Activated B cell treated with CpG ODN at 0.5 μM for 24 hours (primary cell): ENCODE results near the gene SERPINE2. TPM values are rescaled to one million over a fixed set of nuclear protein-coding genes. Genes with fewer than 3 reads are reported as not detected.

Source experiments
- ATAC-seq: fragments of 200-7000 bp; cut with Tn5 transposase; one replicate; pipeline ENCODE4 v1.10.0; 2021; ENCODE audit warnings: low read depth, mild to moderate bottlenecking, moderate library complexity
- CTCF ChIA-PET: fragments of 350-600 bp; sonication (Branson Sonifier 250); formaldehyde crosslinking; loops from one replicate; lab custom pipeline; 2021; ENCODE audit warnings: antibody characterized with exemption; lab: Charles Lee
- POLR2A ChIA-PET: fragments of 350-600 bp; sonication (Branson Sonifier 250); formaldehyde crosslinking; loops from one replicate; lab custom pipeline; 2021; ENCODE audit warnings: antibody characterized with exemption; lab: Charles Lee
- DNase-seq: peaks from one replicate; pipeline ENCODE4 v3.0.0; 2022
- H3K27ac Mint-ChIP-seq: one replicate; pipeline ENCODE4 v1.8.0; 2020; ENCODE audit warnings: mixed read lengths
- H3K27me3 Mint-ChIP-seq: one replicate; pipeline ENCODE4 v1.8.0; 2021; ENCODE audit warnings: mixed read lengths
- H3K36me3 Mint-ChIP-seq: one replicate; pipeline ENCODE4 v1.8.0; 2021; ENCODE audit warnings: low read depth, mixed read lengths
- H3K4me1 Mint-ChIP-seq: one replicate; pipeline ENCODE4 v1.8.0; 2021; ENCODE audit warnings: mixed read lengths
- H3K4me3 Mint-ChIP-seq: one replicate; pipeline ENCODE4 v1.8.0; 2020; ENCODE audit warnings: mild to moderate bottlenecking, mixed read lengths
- H3K9me3 Mint-ChIP-seq: one replicate; pipeline ENCODE4 v1.8.0; 2020; ENCODE audit warnings: mixed read lengths
- intact Hi-C: fragments of 100-400 bp; cut with micrococcal nuclease; formaldehyde crosslinking; loops from one replicate; pipeline ENCODE4 v1.15.1; 2024
- total RNA-seq: library from RNA; stranded (reverse); gene quantifications from 2 replicates; pipeline ENCODE4 v1.2.3, GENCODE V29; 2022
- TF ChIP-seq, protein P1 (sequence below): fragments of 200-600 bp; IDR thresholded peaks from one replicate; pipeline ENCODE4 v1.8.0; 2022; ENCODE audit warnings: antibody characterized with exemption, mild to moderate bottlenecking

Gene SERPINE2
- total RNA-seq, 1 donor from 2014 or later, result 1.1 TPM

GRCh38 chr2:223949241-223949840, 89.7 kb downstream of the SERPINE2 start:
- DNase-seq, result no peak
- POLR2A ChIA-PET, result interaction anchor here (0.8 to 1.4 kb wide), 3 partner anchors 9 to 52 kb away, joined by 3 to 5 read pairs (median 4); no protein-coding TSS in a partner anchor
- no peak overlapping the region for H3K4me3 Mint-ChIP-seq
- ATAC-seq, result no peak
- no peaks in the 10 kb centered on the region for H3K27me3 Mint-ChIP-seq
- no peaks in the 10 kb centered on the region for H3K9me3 Mint-ChIP-seq
- peaks cover 2% of the 10 kb centered on the region for H3K36me3 Mint-ChIP-seq
- H3K4me1 Mint-ChIP-seq, result peaks cover 68% of the 10 kb centered on the region
- H3K27ac Mint-ChIP-seq, result peak overlapping the region; percentile 50
- TF ChIP-seq, protein P1, sequence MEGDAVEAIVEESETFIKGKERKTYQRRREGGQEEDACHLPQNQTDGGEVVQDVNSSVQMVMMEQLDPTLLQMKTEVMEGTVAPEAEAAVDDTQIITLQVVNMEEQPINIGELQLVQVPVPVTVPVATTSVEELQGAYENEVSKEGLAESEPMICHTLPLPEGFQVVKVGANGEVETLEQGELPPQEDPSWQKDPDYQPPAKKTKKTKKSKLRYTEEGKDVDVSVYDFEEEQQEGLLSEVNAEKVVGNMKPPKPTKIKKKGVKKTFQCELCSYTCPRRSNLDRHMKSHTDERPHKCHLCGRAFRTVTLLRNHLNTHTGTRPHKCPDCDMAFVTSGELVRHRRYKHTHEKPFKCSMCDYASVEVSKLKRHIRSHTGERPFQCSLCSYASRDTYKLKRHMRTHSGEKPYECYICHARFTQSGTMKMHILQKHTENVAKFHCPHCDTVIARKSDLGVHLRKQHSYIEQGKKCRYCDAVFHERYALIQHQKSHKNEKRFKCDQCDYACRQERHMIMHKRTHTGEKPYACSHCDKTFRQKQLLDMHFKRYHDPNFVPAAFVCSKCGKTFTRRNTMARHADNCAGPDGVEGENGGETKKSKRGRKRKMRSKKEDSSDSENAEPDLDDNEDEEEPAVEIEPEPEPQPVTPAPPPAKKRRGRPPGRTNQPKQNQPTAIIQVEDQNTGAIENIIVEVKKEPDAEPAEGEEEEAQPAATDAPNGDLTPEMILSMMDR, result no peak
- intact Hi-C loops, result no loop called here
- CTCF ChIA-PET, result no interaction called here

DNA sequence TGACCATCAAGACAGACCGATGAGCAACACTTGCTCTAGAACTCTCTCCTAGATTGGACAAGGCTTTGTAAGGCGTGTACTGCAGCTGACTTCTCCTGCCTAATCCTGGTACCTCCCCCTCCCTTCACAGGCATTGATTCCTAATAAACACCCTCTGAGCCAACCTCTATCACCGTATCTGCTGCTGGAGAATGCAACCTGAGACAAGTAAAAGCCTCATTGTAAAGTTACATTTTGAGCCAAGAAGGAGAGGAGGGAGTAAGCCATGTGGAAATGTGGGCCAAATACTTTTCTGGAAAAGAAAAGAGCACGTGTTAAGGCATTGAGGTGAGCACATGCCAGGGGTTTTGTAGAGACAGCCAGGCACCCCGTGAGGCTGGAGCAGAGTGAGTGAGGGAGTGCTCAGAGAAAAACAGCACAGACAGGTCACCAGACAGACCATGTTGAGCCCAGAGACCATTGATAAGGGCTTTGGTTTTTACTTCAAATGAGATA, 91.3 kb downstream of the SERPINE2 start:
- Mint-ChIP-seq H3K4me3 (no peak overlapping the region), H3K9me3 (no peaks in the 10 kb centered on the region), H3K4me1 (peaks cover 69% of the 10 kb centered on the region), H3K27me3 (no peaks in the 10 kb centered on the region), H3K36me3 (peaks cover 10% of the 10 kb centered on the region), H3K27ac (no peak overlapping the region)
- TF ChIP-seq, protein P1, result no peak
- ATAC-seq (no peak), DNase-seq (no peak)
- intact Hi-C loops, result no loop called here
- ChIA-PET CTCF (no interaction called here), POLR2A (interaction anchor here (1.0 kb wide), 1 partner anchor 9 kb away, joined by 4 read pairs; no protein-coding TSS in a partner anchor)

DNA sequence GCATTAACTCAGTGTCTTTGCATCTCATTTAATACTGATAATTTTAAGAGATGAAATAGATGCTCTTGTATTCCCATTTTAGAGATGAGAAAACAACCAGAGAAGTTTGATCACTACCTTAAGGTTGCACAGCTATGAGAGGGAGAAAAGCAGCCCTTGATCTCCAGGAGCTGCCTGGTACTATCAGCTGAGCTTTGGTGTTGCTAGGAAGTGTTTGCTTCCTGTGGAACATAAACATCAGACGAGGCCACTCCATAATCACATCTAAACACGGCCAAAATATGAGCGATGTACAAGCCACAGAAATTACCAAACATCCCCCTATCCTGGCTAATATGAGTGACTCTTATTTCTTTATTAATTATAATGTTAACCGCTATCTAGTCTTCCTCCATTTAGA, 93.3 kb downstream of the SERPINE2 start:
- intact Hi-C loops, result loop anchor here (1.0 to 2.0 kb wide), 5 partner anchors 12 to 640 kb away; partner anchors contain the start of genes CUL3 and MRPL44
- TF ChIP-seq, protein P1, result no peak
- Mint-ChIP-seq H3K4me1 (peaks cover 62% of the 10 kb centered on the region), H3K27ac (peak overlapping the region; percentile 88), H3K36me3 (peaks cover 17% of the 10 kb centered on the region), H3K27me3 (no peaks in the 10 kb centered on the region), H3K4me3 (peak overlapping the region; percentile 95), H3K9me3 (no peaks in the 10 kb centered on the region)
- ATAC-seq (no peak), DNase-seq (no peak)
- ChIA-PET POLR2A (interaction anchor here (0.5 to 3.1 kb wide), 8 partner anchors 9 to 109 kb away, joined by 3 to 27 read pairs (median 11); partner anchors contain the start of genes AP1S3 and MRPL44), CTCF (no interaction called here)

GRCh38 chr2:223944703-223945531, 94.2 kb downstream of the SERPINE2 start, which contains the start of gene WDFY1:
Gene WDFY1 (minus strand): TSS chr2:223945335. CDS start chr2:223945284, 51 bp downstream.
- Mint-ChIP-seq H3K9me3 (no peaks in the 10 kb centered on the region), H3K27ac (peak within 1 kb of the TSS; percentile 88), H3K27me3 (no peaks in the 10 kb centered on the region), H3K36me3 (peaks cover 17% of the 10 kb centered on the region), H3K4me3 (peak within 1 kb of the TSS; percentile 95), H3K4me1 (peaks cover 58% of the 10 kb centered on the region)
- TF ChIP-seq, protein P1, result no peak
- peak; percentile 80 for DNase-seq
- POLR2A ChIA-PET, result interaction anchor here (0.5 to 3.1 kb wide), 9 partner anchors 9 to 641 kb away, joined by 3 to 27 read pairs (median 8); partner anchors contain the start of genes AP1S3, CUL3 and MRPL44
- intact Hi-C loops, result loop anchor here (1.0 to 2.0 kb wide), 5 partner anchors 12 to 640 kb away; partner anchors contain the start of genes CUL3 and MRPL44
- peak; percentile 94 for ATAC-seq
- CTCF ChIA-PET, result no interaction called here
